ENCODE measurements around the gene ZNF593.

The ZNF593 gene

DNA sequence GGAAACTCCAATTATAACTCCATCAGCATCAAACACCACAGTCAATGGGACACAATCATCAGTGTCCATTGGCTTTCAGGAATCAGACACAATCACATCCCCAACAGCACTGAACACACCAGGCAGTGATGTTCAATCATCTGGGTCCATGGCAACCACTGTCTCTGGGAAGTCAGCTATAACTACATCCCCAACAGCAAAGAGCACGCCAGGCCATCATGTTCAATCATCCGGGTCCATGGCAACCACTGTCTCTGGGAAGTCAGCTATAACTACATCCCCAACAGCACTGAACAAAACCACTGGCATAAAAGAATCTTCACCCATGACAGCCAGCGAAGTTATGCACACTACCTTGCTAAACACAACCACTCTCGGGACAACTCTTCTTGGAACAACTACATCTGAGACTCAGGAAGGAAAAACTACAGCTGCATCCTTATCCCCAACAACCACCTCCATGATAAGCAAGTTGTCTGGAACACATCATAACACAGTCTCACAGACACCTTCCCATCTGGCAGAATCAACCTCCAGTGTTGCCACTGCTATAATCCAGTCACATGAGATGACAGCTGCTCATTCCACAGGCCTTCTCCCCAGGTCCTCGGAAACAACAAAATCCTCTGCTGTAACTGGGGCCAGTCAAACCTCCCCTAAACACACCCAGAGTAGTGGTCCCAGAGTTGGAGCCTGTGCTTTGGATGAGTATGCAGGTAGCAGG, 40.6 kb downstream of the ZNF593 start:
- DNase-seq (ENCODE audit: low spot score), result no peak

DNA sequence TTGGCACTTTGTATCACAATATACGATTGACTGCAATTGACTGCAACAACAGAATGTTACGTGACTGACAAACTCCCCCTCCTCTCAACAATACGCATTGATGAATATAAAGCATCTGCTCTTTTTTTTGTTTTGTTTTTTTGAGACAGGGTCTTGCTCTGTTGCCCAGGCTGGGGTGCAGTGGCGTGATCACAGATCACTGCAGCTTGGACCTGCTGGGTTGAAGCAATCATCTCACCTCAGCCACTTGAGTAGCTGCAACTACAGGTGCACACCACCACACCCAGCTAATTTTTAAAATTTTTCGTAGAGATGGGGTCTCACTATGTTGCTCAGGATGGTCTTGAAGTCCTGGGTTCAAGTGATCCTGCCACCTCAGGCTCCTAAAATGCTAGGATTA, 43.0 kb downstream of the ZNF593 start:
- DNase-seq (ENCODE audit: low spot score), result no peak

DNA sequence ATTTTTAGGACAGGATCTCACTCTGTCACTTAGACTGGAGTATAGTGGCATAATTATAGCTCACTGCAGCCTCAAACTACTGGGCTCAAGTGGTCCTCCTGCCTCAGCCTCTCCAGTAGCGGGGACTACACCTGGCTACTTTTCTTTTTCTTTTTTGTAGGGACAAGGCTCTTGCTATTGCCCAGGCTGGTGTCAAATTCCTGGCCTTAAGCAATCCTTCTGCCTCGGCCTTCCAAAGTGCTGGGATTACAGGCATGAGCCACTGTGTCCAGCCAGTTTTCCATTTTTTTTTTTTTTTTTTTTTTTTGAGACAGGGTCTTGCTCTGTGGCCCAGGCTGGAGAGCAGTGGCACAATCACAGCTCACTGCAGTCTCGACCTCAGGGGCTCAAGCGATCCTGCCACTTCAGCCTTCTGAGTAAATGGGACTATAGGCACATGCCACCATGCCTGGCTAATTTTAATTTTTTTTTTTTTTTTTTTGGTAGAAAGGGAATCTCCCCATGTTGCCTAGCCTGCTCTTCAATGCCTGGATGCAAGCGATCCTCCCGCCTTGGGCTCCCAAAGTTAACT, 43.7 kb downstream of the ZNF593 start:
- DNase-seq (ENCODE audit: low spot score), result no peak

DNA sequence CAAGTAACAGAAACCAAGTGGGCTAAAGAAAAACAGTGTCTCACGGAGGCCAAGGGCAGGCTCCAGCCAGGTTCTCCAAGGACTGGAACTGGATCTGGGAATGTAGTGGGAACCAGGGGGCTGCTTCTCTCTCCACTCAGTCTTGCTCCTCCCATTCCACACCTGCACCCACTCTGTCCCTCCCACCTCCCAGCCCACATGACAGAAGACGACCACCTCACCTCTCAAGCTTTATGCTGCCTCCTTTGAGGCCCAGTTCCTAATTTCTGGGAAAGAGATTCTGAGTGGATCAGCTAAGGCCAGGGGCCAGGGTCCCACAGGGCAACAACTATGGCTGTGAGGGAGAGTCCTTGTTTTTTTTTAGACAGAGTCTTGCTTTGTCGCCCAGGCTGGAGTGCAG, 45.5 kb downstream of the ZNF593 start:
- DNase-seq (ENCODE audit: low spot score), result no peak

DNA sequence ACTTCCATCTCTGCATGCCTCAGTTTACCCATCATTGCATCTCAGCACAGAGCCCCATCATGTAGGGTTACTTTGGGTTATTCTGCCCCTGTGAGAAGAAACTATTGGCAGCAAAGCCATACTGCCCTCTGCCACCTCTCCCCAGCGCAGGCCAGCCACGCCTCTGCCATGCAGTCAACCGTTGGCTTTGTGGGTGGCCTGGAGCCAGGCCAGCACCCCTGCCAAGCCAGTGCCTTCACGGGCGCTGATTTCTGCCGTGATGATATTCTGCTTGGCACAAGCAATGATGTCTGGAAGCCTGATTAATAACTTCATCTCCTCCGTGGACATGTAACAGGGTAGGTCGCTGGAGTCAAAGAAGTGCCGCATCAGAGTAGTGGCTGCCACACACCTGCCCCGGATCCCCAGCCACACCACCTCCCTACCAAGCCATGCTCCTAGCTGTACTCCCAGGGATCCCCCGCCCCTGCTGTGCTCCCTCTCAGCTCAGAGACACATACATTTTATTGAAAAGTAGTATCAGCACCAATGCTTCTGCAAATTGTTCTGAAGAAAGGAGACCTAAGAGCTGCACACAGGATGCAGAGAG, 49.3 kb downstream of the ZNF593 start:
- no peak for DNase-seq (ENCODE audit: low spot score)

Measured in GM03348 (cell line).